ENCODE results near the gene KDM4C. TPM values are rescaled to one million over a fixed set of nuclear protein-coding genes. Genes with fewer than 3 reads are reported as not detected.
"Not testable (repeated sequence)": the region's sequence is repeated elsewhere in the genome, so short reads cannot be mapped to it uniquely, and the experiment has no call there.

Gene KDM4C
- total and polyA plus RNA-seq, 2 donors (not counting 1 experiment from before 2014, with no cell fraction given), result 49.7 to 141 TPM

- peak overlapping the region; percentile 47 for H3K27ac Mint-ChIP-seq
These were observed 8.8 kb downstream of the KDM4C start for GRCh38 chr9:6766606-6767005.

GRCh38 chr9:6768587-6768986 is 10.8 kb downstream of the KDM4C start:
- Histone ChIP-seq H3K4me1 (ENCODE audit: control insufficient read depth in 2 of 2, insufficient read depth in 2 of 2, low read length in 2 of 2) (peaks cover 3 to 34% of the 10 kb centered on the region in 2 donors), H3K79me2 (ENCODE audit: control insufficient read depth, insufficient read depth, low read length) (peaks cover 99% of the 10 kb centered on the region), H4K20me1 (ENCODE audit: control insufficient read depth, insufficient read depth, low read length, poor library complexity, severe bottlenecking) (peaks cover 60% of the 10 kb centered on the region)
- H3K9me3 ChIP-seq (ENCODE audit: control extremely low read depth in 1 of 3, control insufficient read depth in 2 of 3, insufficient read depth in 1 of 3, low read length in 2 of 3); ATAC-seq (ENCODE audit: low read depth); H3K4me2 ChIP-seq (replicated peaks; ENCODE audit: low read depth, low read length, poor library complexity, severe bottlenecking); H3K4me3 ChIP-seq (ENCODE audit: control extremely low read depth in 1 of 5, extremely low read depth in 1 of 5, insufficient read depth in 1 of 5, low read depth in 2 of 5, low read length in 4 of 5); H3K27ac Mint-ChIP-seq; H3K9ac ChIP-seq (ENCODE audit: low read length); H3K36me3 ChIP-seq (replicated peaks in 1 of 2; ENCODE audit: control extremely low read depth in 1 of 2, control insufficient read depth in 1 of 2, extremely low read depth in 1 of 2, insufficient read depth in 2 of 2, low read length in 1 of 2); H3K4me3 Mint-ChIP-seq; DNase-seq; CTCF ChIA-PET; H2AFZ ChIP-seq (ENCODE audit: insufficient read depth, low read depth, low read length, poor library complexity, severe bottlenecking); H3K27me3 Mint-ChIP-seq; H3K27ac ChIP-seq (ENCODE audit: low read length in 2 of 2); H3K9me3 Mint-ChIP-seq (ENCODE audit: insufficient read depth); POLR2A ChIA-PET; H3K27me3 ChIP-seq (replicated peaks in 1 of 4; ENCODE audit: control extremely low read depth in 1 of 4, control insufficient read depth in 3 of 4, insufficient read depth in 4 of 4, low read length in 3 of 4): not testable (repeated sequence)
- intact Hi-C loops (cut with micrococcal nuclease), result loop anchor here (5.0 kb wide), 1 partner anchor 49 kb away; no protein-coding TSS in a partner anchor
- no CpG with 5 or more reads among the region's 4 CpGs for WGBS (ENCODE audit: insufficient coverage)
- peaks cover 50% of the 10 kb centered on the region for H3K4me1 Mint-ChIP-seq

More at GRCh38 chr9:6766606-6767005, 8.8 kb downstream of the KDM4C start:
- CTCF ChIA-PET, result interaction anchor here (0.7 kb wide), 1 partner anchor 60 kb away, joined by 3 read pairs; no protein-coding TSS in a partner anchor
- peaks cover 65% of the 10 kb centered on the region for H3K4me1 Mint-ChIP-seq
- no peak overlapping the region for H3K4me3 Mint-ChIP-seq
- ATAC-seq (ENCODE audit: low read depth) (no peak), DNase-seq (no peak)
- no peak overlapping the region for H3K4me2 ChIP-seq (replicated peaks; ENCODE audit: low read depth, low read length, poor library complexity, severe bottlenecking)
- peak overlapping the region in 1 of 2 donors; percentile 19 for H3K27ac ChIP-seq (ENCODE audit: low read length in 2 of 2)
- no peaks in the 10 kb centered on the region for H3K27me3 Mint-ChIP-seq
- no peak overlapping the region for H3K9ac ChIP-seq (ENCODE audit: low read length)
- TF ChIP-seq CTCF (IDR thresholded peaks at IDR 0.05), result no peak
- no peak for TF ChIP-seq EZH2 (IDR thresholded peaks at IDR 0.05; ENCODE audit: borderline replicate concordance, insufficient read depth, low read depth, low read length, poor library complexity, severe bottlenecking)
- 100% methylated on average over 1 of the region's 3 CpGs for WGBS (ENCODE audit: insufficient coverage)
- peaks cover 3% of the 10 kb centered on the region for H3K9me3 Mint-ChIP-seq (ENCODE audit: insufficient read depth)
- no peak overlapping the region for H2AFZ ChIP-seq (ENCODE audit: insufficient read depth, low read depth, low read length, poor library complexity, severe bottlenecking)
- H3K4me3 ChIP-seq (ENCODE audit: control extremely low read depth in 1 of 5, extremely low read depth in 1 of 5, insufficient read depth in 1 of 5, low read depth in 2 of 5, low read length in 4 of 5), result no peak overlapping the region
- peaks cover 0 to 1% of the 10 kb centered on the region in 2 experiments for H3K36me3 ChIP-seq (replicated peaks in 1 of 2; ENCODE audit: control extremely low read depth in 1 of 2, control insufficient read depth in 1 of 2, extremely low read depth in 1 of 2, insufficient read depth in 2 of 2, low read length in 1 of 2)
- H3K4me1 ChIP-seq (ENCODE audit: control insufficient read depth in 2 of 2, insufficient read depth in 2 of 2, low read length in 2 of 2), result peaks cover 3 to 35% of the 10 kb centered on the region in 2 donors
- H3K27me3 ChIP-seq (replicated peaks in 1 of 4; ENCODE audit: control extremely low read depth in 1 of 4, control insufficient read depth in 3 of 4, insufficient read depth in 4 of 4, low read length in 3 of 4), result no peaks in the 10 kb centered on the region
- peaks cover 64% of the 10 kb centered on the region for H4K20me1 ChIP-seq (ENCODE audit: control insufficient read depth, insufficient read depth, low read length, poor library complexity, severe bottlenecking)
- POLR2A ChIA-PET, result no interaction called here
- intact Hi-C loops (cut with micrococcal nuclease), result loop anchor here (5.0 kb wide), 1 partner anchor 51 kb away; no protein-coding TSS in a partner anchor
- peaks cover 98% of the 10 kb centered on the region for H3K79me2 ChIP-seq (ENCODE audit: control insufficient read depth, insufficient read depth, low read length)
- H3K9me3 ChIP-seq (ENCODE audit: control extremely low read depth in 1 of 3, control insufficient read depth in 2 of 3, insufficient read depth in 1 of 3, low read length in 2 of 3), result peaks cover 0 to 3% (median 0%) of the 10 kb centered on the region in 3 donors
